ENCODE data around the gene HCAR1. TPM values are rescaled to one million over a fixed set of nuclear protein-coding genes. Genes with fewer than 3 reads are reported as not detected.

Gene HCAR1
- total RNA-seq, 4 donors from 2014 or later, result 0.10 to 0.89 (median 0.29) TPM

DNA sequence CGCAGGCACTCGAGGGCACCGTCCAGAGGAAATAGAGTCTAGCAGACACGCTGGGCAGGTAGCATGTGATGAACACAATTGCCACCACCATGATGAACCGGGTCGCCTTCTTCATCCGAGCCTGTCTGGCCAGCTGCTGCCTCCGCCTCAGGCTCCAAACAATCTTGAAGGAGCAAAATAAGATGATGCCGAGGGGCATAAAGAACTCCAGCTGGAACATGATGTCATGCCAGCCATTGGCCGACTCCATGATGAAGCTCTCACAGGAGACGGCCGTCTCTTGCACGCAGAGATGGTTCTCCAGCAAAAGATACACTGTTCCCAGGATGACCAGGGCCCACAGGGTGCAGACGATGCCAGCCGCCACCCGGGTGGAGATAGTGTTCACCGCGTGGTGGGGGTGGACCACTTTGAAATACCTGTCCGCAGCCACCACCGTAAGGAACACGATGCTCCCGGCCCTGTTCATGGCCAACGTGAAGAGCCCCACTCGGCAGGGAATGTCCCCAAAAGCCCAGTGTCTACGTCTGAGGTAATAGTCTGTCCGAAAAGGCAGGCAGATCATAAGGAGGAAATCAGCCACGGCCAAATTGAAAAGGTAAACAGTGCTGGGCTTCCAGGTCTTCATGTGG is 945 bp downstream of the HCAR1 start:
- no peaks in the 10 kb centered on the region for H3K9me3 ChIP-seq
- no peaks in the 10 kb centered on the region for H3K36me3 ChIP-seq
- no peak overlapping the region for H3K4me3 ChIP-seq
- no peak for TF ChIP-seq EP300 (IDR thresholded peaks at IDR 0.05)
- TF ChIP-seq, protein P1, sequence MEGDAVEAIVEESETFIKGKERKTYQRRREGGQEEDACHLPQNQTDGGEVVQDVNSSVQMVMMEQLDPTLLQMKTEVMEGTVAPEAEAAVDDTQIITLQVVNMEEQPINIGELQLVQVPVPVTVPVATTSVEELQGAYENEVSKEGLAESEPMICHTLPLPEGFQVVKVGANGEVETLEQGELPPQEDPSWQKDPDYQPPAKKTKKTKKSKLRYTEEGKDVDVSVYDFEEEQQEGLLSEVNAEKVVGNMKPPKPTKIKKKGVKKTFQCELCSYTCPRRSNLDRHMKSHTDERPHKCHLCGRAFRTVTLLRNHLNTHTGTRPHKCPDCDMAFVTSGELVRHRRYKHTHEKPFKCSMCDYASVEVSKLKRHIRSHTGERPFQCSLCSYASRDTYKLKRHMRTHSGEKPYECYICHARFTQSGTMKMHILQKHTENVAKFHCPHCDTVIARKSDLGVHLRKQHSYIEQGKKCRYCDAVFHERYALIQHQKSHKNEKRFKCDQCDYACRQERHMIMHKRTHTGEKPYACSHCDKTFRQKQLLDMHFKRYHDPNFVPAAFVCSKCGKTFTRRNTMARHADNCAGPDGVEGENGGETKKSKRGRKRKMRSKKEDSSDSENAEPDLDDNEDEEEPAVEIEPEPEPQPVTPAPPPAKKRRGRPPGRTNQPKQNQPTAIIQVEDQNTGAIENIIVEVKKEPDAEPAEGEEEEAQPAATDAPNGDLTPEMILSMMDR (IDR thresholded peaks at IDR 0.05), result no peak
- no peak for TF ChIP-seq POLR2A (IDR thresholded peaks at IDR 0.05)
- no peak for TF ChIP-seq POLR2AphosphoS5 (IDR thresholded peaks at IDR 0.05)
- H3K27ac ChIP-seq, result no peak overlapping the region
- peaks cover 12% of the 10 kb centered on the region for H3K4me1 ChIP-seq
- H3K27me3 ChIP-seq, result no peaks in the 10 kb centered on the region
- WGBS, result 87% methylated on average over 27 of the region's 27 CpGs
- DNase-seq (ENCODE audit: low spot score in 2 of 2), result no peak

DNA sequence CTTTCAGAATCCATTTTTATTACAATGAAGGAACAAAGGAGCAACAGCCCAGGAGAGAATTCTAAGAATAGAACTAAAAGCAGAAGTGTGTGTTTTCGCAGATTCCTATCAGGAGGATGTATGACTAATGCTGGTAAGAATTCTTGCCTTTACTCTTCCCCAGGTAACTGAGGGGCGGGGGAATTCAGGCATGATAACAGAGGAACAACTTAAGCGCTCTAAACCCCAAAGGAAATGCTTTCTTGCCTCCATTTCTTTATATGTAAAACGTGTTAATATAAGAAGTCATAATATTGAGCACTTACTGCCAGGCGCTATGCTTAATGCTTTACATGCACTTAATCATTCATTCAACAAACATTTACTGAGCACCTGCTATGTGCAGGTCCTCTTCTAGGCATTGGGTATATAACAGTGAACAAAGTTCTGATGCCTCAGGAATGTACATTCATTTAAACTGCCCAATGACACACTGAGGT is 4.5 kb downstream of the HCAR1 start:
- WGBS, result 31% methylated on average over 5 of the region's 5 CpGs
- TF ChIP-seq, protein P1 (IDR thresholded peaks at IDR 0.05), result no peak
- TF ChIP-seq EP300 (IDR thresholded peaks at IDR 0.05) (no peak), POLR2A (IDR thresholded peaks at IDR 0.05) (no peak), POLR2AphosphoS5 (IDR thresholded peaks at IDR 0.05) (no peak)
- no peaks in the 10 kb centered on the region for H3K9me3 ChIP-seq
- no peak for DNase-seq (ENCODE audit: low spot score in 2 of 2)
- H3K4me3 ChIP-seq, result no peak overlapping the region
- no peak overlapping the region for H3K27ac ChIP-seq
- H3K27me3 ChIP-seq, result no peaks in the 10 kb centered on the region
- H3K4me1 ChIP-seq, result peaks cover 17% of the 10 kb centered on the region
- no peaks in the 10 kb centered on the region for H3K36me3 ChIP-seq

DNA sequence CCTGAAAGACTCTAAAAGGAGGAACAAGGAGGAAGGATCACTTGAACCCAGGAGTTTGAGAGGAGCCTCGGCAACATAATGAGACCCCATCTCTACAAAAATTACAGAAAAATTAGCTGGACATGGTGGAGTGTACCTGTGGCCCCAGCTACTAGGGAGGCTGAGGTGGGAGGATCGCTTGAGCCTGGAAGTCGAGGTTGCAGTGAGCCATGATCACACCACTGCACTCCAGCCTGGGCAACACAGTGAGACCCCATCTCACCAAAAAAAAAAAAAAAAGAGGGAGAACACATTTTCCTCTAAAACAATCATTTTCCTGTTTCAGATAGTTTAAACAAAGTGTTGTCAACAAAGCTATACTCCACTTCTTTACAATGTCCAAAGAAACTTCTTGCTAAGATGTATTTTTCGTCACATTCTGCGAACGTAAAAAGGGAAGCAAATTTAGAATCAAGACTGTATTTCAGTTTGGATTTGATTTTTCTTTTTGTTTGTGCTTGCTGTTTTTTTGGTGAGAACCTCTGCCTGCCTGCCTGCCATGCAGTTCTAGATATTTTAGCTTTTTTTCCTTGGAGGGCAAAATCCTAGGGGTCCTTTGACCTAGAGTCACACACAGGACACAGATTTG is 5.1 kb downstream of the HCAR1 start:
- Histone ChIP-seq H3K4me3 (no peak overlapping the region), H3K27ac (no peak overlapping the region), H3K27me3 (no peaks in the 10 kb centered on the region), H3K9me3 (no peaks in the 10 kb centered on the region), H3K4me1 (peaks cover 22% of the 10 kb centered on the region), H3K36me3 (no peaks in the 10 kb centered on the region)
- DNase-seq (ENCODE audit: low spot score in 2 of 2), result no peak
- no peak for TF ChIP-seq POLR2A (IDR thresholded peaks at IDR 0.05)
- no peak for TF ChIP-seq POLR2AphosphoS5 (IDR thresholded peaks at IDR 0.05)
- TF ChIP-seq EP300 (IDR thresholded peaks at IDR 0.05), result no peak
- TF ChIP-seq, protein P1 (IDR thresholded peaks at IDR 0.05), result no peak
- 72% methylated on average over 6 of the region's 6 CpGs for WGBS

DNA sequence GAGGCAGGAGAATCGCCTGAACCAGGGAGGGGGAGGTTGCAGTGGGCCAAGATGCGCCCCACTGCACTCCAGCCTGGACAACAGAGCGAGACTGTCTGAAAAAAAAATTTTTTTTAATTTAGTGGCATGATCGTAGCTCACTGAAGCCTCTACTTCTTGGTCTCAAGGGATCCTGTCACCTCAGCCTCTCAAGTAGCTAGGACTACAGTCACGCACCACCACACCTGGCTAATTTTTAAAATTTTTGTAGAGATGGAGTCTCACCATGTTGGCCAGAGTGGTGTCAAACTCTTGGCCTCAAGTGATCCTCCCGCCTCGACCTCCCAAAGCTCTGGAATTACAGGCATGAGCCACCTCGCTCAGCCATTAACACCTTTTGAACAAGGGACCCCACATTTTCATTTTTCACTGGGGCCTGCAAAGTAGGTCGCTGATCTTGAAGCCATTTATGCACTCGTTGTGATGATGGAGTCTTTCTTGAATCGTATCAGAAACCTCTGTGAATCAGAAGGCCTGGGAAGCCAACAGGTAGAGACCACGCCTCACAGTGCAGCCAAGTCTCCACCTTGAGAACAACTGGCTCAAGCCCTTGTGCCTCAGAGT is 5.9 kb downstream of the HCAR1 start:
- no peaks in the 10 kb centered on the region for H3K36me3 ChIP-seq
- H3K9me3 ChIP-seq, result no peaks in the 10 kb centered on the region
- H3K27ac ChIP-seq, result no peak overlapping the region
- no peak overlapping the region for H3K4me3 ChIP-seq
- TF ChIP-seq POLR2AphosphoS5 (IDR thresholded peaks at IDR 0.05) (no peak), POLR2A (IDR thresholded peaks at IDR 0.05) (no peak)
- TF ChIP-seq, protein P1 (IDR thresholded peaks at IDR 0.05), result no peak
- DNase-seq (ENCODE audit: low spot score in 2 of 2), result no peak
- H3K4me1 ChIP-seq, result peaks cover 29% of the 10 kb centered on the region
- no peaks in the 10 kb centered on the region for H3K27me3 ChIP-seq
- WGBS, result 89% methylated on average over 12 of the region's 12 CpGs

DNA sequence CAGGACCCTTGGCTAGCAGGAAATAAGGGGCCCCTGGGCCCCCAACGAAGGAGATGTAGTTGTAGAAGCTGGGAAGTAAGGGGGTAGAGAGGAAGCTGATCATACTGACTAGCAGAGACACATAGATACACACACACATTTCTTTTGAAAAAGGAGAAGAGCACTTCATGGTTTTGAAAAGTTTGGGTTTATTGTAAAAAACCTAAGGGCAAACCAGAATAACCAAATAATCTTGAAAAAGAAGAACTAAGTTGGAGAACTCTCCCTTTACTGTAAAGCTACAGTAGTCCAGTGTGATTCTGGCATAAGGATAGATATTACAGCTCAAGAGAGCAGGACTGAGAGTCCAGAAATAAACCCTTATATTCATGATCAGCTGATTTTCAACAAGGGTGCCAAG is 8.3 kb downstream of the HCAR1 start:
- Histone ChIP-seq H3K4me1 (peaks cover 29% of the 10 kb centered on the region), H3K4me3 (no peak overlapping the region), H3K27ac (no peak overlapping the region), H3K36me3 (no peaks in the 10 kb centered on the region), H3K27me3 (no peaks in the 10 kb centered on the region), H3K9me3 (no peaks in the 10 kb centered on the region)
- TF ChIP-seq, protein P1 (IDR thresholded peaks at IDR 0.05), result no peak
- TF ChIP-seq POLR2AphosphoS5 (IDR thresholded peaks at IDR 0.05) (no peak), POLR2A (IDR thresholded peaks at IDR 0.05) (no peak), EP300 (IDR thresholded peaks at IDR 0.05) (no peak)
- DNase-seq (ENCODE audit: low spot score in 2 of 2), result no peak
- 70% methylated on average over 1 of the region's 1 CpG for WGBS

All from suprapubic skin (tissue), 4 donors.